HFFc6 (cell line): ENCODE data around the gene MXI1. TPM values are rescaled to one million over a fixed set of nuclear protein-coding genes. Genes with fewer than 3 reads are reported as not detected.

Experiments used
- DNase-seq: peaks from one replicate; pipeline ENCODE4 v3.0.0-alpha.2; 2018
- H3K27ac Mint-ChIP-seq: 2 replicates; pipeline ENCODE4 v1.8.0; 2020; ENCODE audit warnings: mild to moderate bottlenecking, mixed read lengths
- H3K27me3 Mint-ChIP-seq: 2 replicates; pipeline ENCODE4 v1.8.0; 2021; ENCODE audit warnings: mild to moderate bottlenecking, moderate library complexity, mixed read lengths; ENCODE audit not compliant: insufficient read depth
- H3K36me3 Mint-ChIP-seq: 2 replicates; pipeline ENCODE4 v1.8.0; 2021; ENCODE audit warnings: low read depth, mixed read lengths
- H3K4me1 Mint-ChIP-seq: 2 replicates; pipeline ENCODE4 v1.8.0; 2020; ENCODE audit warnings: low read depth, mixed read lengths
- H3K4me3 Mint-ChIP-seq: 2 replicates; pipeline ENCODE4 v1.8.0; 2020; ENCODE audit warnings: mild to moderate bottlenecking, moderate library complexity, mixed read lengths
- H3K9me3 Mint-ChIP-seq: 2 replicates; pipeline ENCODE4 v1.8.0; 2020; ENCODE audit warnings: mild to moderate bottlenecking, mixed read lengths
- CTCF ChIP-seq: fragments of 200-600 bp; sonication (generic); IDR thresholded peaks from 2 replicates; pipeline ENCODE4 v1.5.0; 2021; ENCODE audit warnings: antibody characterized with exemption, mild to moderate bottlenecking
- total RNA-seq, 6 experiments: library from RNA; stranded (reverse); fragmentation: NEBNext Ultra II Directional; extraction: Animal tissue kit (Norgen Biotek cat#: 25700); gene quantifications; 2 replicates in 1 of 6; 3 replicates in 5 of 6; pipeline ENCODE4 v1.2.3, GENCODE V29; 2021

MXI1 gene
- total RNA-seq, 6 experiments from 2014 or later, result 5.2 to 11.2 (median 6.2) TPM

GRCh38 chr10:110169586-110169985 lies 37.8 kb upstream of the MXI1 start:
- no peak overlapping the region for H3K4me3 Mint-ChIP-seq
- H3K27me3 Mint-ChIP-seq, result peaks cover 48% of the 10 kb centered on the region
- H3K9me3 Mint-ChIP-seq, result no peaks in the 10 kb centered on the region
- H3K27ac Mint-ChIP-seq, result no peak overlapping the region
- H3K4me1 Mint-ChIP-seq, result peaks cover 6% of the 10 kb centered on the region
- TF ChIP-seq CTCF, result no peak
- DNase-seq, result no peak
- no peaks in the 10 kb centered on the region for H3K36me3 Mint-ChIP-seq

GRCh38 chr10:110170142-110170971 lies 37.0 kb upstream of the MXI1 start:
- no peaks in the 10 kb centered on the region for H3K36me3 Mint-ChIP-seq
- H3K4me3 Mint-ChIP-seq, result no peak overlapping the region
- no peaks in the 10 kb centered on the region for H3K9me3 Mint-ChIP-seq
- no peak for DNase-seq
- no peak overlapping the region for H3K27ac Mint-ChIP-seq
- 0 out of 2 replicates have a peak, but pooled peaks have one; percentile 15 for TF ChIP-seq CTCF
- peaks cover 6% of the 10 kb centered on the region for H3K4me1 Mint-ChIP-seq
- H3K27me3 Mint-ChIP-seq, result peaks cover 51% of the 10 kb centered on the region

GRCh38 chr10:110171032-110171431 lies 36.4 kb upstream of the MXI1 start:
- Mint-ChIP-seq H3K4me3 (no peak overlapping the region), H3K9me3 (no peaks in the 10 kb centered on the region), H3K27ac (no peak overlapping the region), H3K36me3 (no peaks in the 10 kb centered on the region), H3K27me3 (peaks cover 46% of the 10 kb centered on the region), H3K4me1 (peaks cover 6% of the 10 kb centered on the region)
- TF ChIP-seq CTCF, result no peak
- DNase-seq, result no peak

GRCh38 chr10:110172155-110172554 lies 35.2 kb upstream of the MXI1 start:
- DNase-seq, result no peak
- H3K36me3 Mint-ChIP-seq, result no peaks in the 10 kb centered on the region
- H3K4me3 Mint-ChIP-seq, result no peak overlapping the region
- peaks cover 44% of the 10 kb centered on the region for H3K27me3 Mint-ChIP-seq
- no peak for TF ChIP-seq CTCF
- H3K27ac Mint-ChIP-seq, result no peak overlapping the region
- no peaks in the 10 kb centered on the region for H3K9me3 Mint-ChIP-seq
- peaks cover 6% of the 10 kb centered on the region for H3K4me1 Mint-ChIP-seq

GRCh38 chr10:110174201-110174600 lies 33.2 kb upstream of the MXI1 start:
- no peaks in the 10 kb centered on the region for H3K36me3 Mint-ChIP-seq
- no peak for TF ChIP-seq CTCF
- DNase-seq, result no peak
- no peaks in the 10 kb centered on the region for H3K9me3 Mint-ChIP-seq
- no peak overlapping the region for H3K4me3 Mint-ChIP-seq
- peaks cover 34% of the 10 kb centered on the region for H3K27me3 Mint-ChIP-seq
- peaks cover 6% of the 10 kb centered on the region for H3K4me1 Mint-ChIP-seq
- no peak overlapping the region for H3K27ac Mint-ChIP-seq
